ENCODE measurements around the gene GCGR. TPM values are rescaled to one million over a fixed set of nuclear protein-coding genes. Genes with fewer than 3 reads are reported as not detected.

The GCGR gene
- total and polyA plus RNA-seq, 2 of the 13 experiments (the other 11 are each of a cell fraction or from before 2014, with no cell fraction given), result 0.04 to 0.13 TPM

DNA sequence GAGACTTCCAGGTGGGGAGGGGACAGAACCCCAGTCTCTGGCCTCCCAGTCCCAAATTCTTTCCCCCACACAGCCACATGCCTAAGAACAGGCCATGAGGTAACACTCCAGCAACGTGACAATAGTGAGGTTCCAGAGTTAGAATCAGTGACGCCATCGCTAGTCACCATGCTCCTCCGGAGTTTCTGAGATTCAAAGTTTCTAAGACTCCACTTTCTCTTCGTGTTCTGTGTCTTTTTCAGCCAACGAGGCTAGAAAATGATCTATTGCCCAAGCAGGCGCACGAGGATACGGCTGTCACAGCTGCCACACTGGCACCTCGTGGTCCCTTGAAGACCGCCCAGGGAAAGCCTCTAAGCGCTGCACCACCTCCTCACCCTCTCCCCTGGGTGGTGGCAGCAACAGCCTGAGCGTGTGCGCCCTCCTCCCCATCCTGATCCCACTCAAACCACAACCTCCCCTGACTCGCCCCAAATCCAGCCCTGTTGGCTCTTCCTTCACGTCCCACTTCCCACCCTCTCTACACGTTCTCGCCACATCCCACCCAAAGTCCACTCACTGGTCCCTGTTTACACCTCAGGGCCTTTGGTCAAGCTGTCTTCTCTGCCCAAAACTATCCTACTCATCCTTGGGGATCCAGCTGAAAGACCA, 28.1 kb downstream of the GCGR start (continued):
- no peak for TF ChIP-seq ZBTB40 (IDR thresholded peaks at IDR 0.05)
- TF ChIP-seq ZBTB40 (CRISPR knock-in tag; IDR thresholded peaks at IDR 0.05), result no peak
- no peak for TF ChIP-seq ZNF552 (CRISPR knock-in tag; IDR thresholded peaks at IDR 0.05; ENCODE audit: borderline replicate concordance)
- TF ChIP-seq ZKSCAN5 (CRISPR knock-in tag; IDR thresholded peaks at IDR 0.05), result no peak
- TF ChIP-seq ZNF629 (CRISPR knock-in tag; conservative IDR thresholded peaks at IDR 0.05), result no peak
- no peak for TF ChIP-seq NBN (conservative IDR thresholded peaks at IDR 0.05)
- no peak for TF ChIP-seq MAZ (IDR thresholded peaks at IDR 0.05; ENCODE audit: borderline replicate concordance, low read depth, low read length)
- 0 out of 2 replicates have a peak, but pooled peaks have one; percentile 7 for TF ChIP-seq MAZ (CRISPR knock-in tag; IDR thresholded peaks at IDR 0.05; ENCODE audit: low read depth)
- no peak for TF ChIP-seq TEAD2 (CRISPR knock-in tag; IDR thresholded peaks at IDR 0.05)
- no peak for TF ChIP-seq ZNF510 (CRISPR knock-in tag; IDR thresholded peaks at IDR 0.05; ENCODE audit: low read depth)
- TF ChIP-seq ZNF33B (CRISPR knock-in tag; IDR thresholded peaks at IDR 0.05), result peak; percentile 88; the same call in 1 of the 2 replicates
- TF ChIP-seq NFATC3 (CRISPR knock-in tag; IDR thresholded peaks at IDR 0.05), result no peak
- no peak for TF ChIP-seq ZNF337 (CRISPR knock-in tag; IDR thresholded peaks at IDR 0.05; ENCODE audit: borderline replicate concordance, low read depth)
- TF ChIP-seq CHD4 (IDR thresholded peaks at IDR 0.05; ENCODE audit: borderline replicate concordance, low read length), result no peak
- TF ChIP-seq HOXA7 (CRISPR knock-in tag; IDR thresholded peaks at IDR 0.05), result no peak
- TF ChIP-seq ZNF614 (CRISPR knock-in tag; IDR thresholded peaks at IDR 0.05; ENCODE audit: borderline replicate concordance), result no peak
- no peak for TF ChIP-seq SRF (IDR thresholded peaks at IDR 0.05; ENCODE audit: low read depth, low read length)
- TF ChIP-seq PAF1 (CRISPR knock-in tag; IDR thresholded peaks at IDR 0.05), result no peak

All from HepG2 (cell line).